Memory B cell (primary cell): ENCODE measurements around the gene KLHL35.

Source experiments
- ATAC-seq: fragments of 150-1000 bp; cut with Tn5 transposase; 2 replicates; pipeline ENCODE4 v1.10.0; 2021; ENCODE audit warnings: low read depth, mild to moderate bottlenecking, moderate library complexity
- DNase-seq, 2 donors: peaks; one replicate each; pipeline ENCODE4 v3.0.0; 2022; ENCODE audit warnings: low spot score in 2 of 2
- H3K27ac Mint-ChIP-seq: one replicate; pipeline ENCODE4 v1.8.0; 2022; ENCODE audit warnings: mild to moderate bottlenecking, moderate library complexity, mixed read lengths
- H3K27me3 Mint-ChIP-seq: one replicate; pipeline ENCODE4 v1.8.0; 2022; ENCODE audit warnings: mixed read lengths
- H3K36me3 Mint-ChIP-seq: one replicate; pipeline ENCODE4 v1.8.0; 2022; ENCODE audit warnings: mild to moderate bottlenecking, mixed read lengths
- H3K4me1 Mint-ChIP-seq: one replicate; pipeline ENCODE4 v1.8.0; 2022; ENCODE audit warnings: mixed read lengths
- H3K4me3 Mint-ChIP-seq: one replicate; pipeline ENCODE4 v1.8.0; 2022; ENCODE audit warnings: mild to moderate bottlenecking, moderate library complexity, mixed read lengths
- H3K9me3 Mint-ChIP-seq: one replicate; pipeline ENCODE4 v1.8.0; 2022; ENCODE audit warnings: mixed read lengths

The KLHL35 gene

GRCh38 chr11:75432911-75433321 is at the start of gene KLHL35:
KLHL35 (minus strand) TSS chr11:75433203; CDS start chr11:75430629, 2,574 bp downstream.
- ATAC-seq, result no peak
- DNase-seq, result no peak
- H3K27me3 Mint-ChIP-seq, result peaks cover 29% of the 10 kb centered on the region
- no peak within 1 kb of the TSS for H3K27ac Mint-ChIP-seq
- peaks cover 14% of the 10 kb centered on the region for H3K36me3 Mint-ChIP-seq
- H3K4me1 Mint-ChIP-seq, result peaks cover 18% of the 10 kb centered on the region
- H3K4me3 Mint-ChIP-seq, result no peak within 1 kb of the TSS
- no peaks in the 10 kb centered on the region for H3K9me3 Mint-ChIP-seq

GRCh38 chr11:75481922-75482606 is 49.1 kb upstream of the KLHL35 start:
- Mint-ChIP-seq H3K36me3 (peaks cover 5% of the 10 kb centered on the region), H3K4me1 (peaks cover 7% of the 10 kb centered on the region), H3K27ac (no peak overlapping the region), H3K27me3 (no peaks in the 10 kb centered on the region), H3K4me3 (no peak overlapping the region), H3K9me3 (no peaks in the 10 kb centered on the region)
- no peak for ATAC-seq
- no peak for DNase-seq

- Mint-ChIP-seq H3K27me3 (no peaks in the 10 kb centered on the region), H3K4me3 (no peak overlapping the region), H3K9me3 (no peaks in the 10 kb centered on the region), H3K4me1 (peaks cover 7% of the 10 kb centered on the region), H3K36me3 (peaks cover 2% of the 10 kb centered on the region), H3K27ac (no peak overlapping the region)
- DNase-seq (no peak), ATAC-seq (no peak)
Measured at GRCh38 chr11:75481223-75481921, 48.4 kb upstream of the KLHL35 start.

- Mint-ChIP-seq H3K9me3 (no peaks in the 10 kb centered on the region), H3K4me1 (peaks cover 7% of the 10 kb centered on the region), H3K27me3 (no peaks in the 10 kb centered on the region), H3K4me3 (no peak overlapping the region), H3K36me3 (peaks cover 4% of the 10 kb centered on the region), H3K27ac (no peak overlapping the region)
- DNase-seq, result no peak
- no peak for ATAC-seq
Measured at GRCh38 chr11:75480185-75481175, 47.5 kb upstream of the KLHL35 start.

GRCh38 chr11:75479597-75480145 is 46.7 kb upstream of the KLHL35 start:
- ATAC-seq, result no peak
- H3K27me3 Mint-ChIP-seq, result no peaks in the 10 kb centered on the region
- no peaks in the 10 kb centered on the region for H3K9me3 Mint-ChIP-seq
- peaks cover 8% of the 10 kb centered on the region for H3K36me3 Mint-ChIP-seq
- no peak overlapping the region for H3K4me3 Mint-ChIP-seq
- no peak for DNase-seq
- peaks cover 12% of the 10 kb centered on the region for H3K4me1 Mint-ChIP-seq
- H3K27ac Mint-ChIP-seq, result no peak overlapping the region

- no peaks in the 10 kb centered on the region for H3K27me3 Mint-ChIP-seq
- H3K27ac Mint-ChIP-seq, result peak overlapping the region; percentile 45
- H3K4me3 Mint-ChIP-seq, result no peak overlapping the region
- no peak for DNase-seq
- H3K9me3 Mint-ChIP-seq, result no peaks in the 10 kb centered on the region
- ATAC-seq, result no peak
- peaks cover 13% of the 10 kb centered on the region for H3K4me1 Mint-ChIP-seq
- H3K36me3 Mint-ChIP-seq, result peaks cover 9% of the 10 kb centered on the region
Measured at GRCh38 chr11:75478783-75479596, 46.0 kb upstream of the KLHL35 start.

GRCh38 chr11:75477614-75477935 is 44.6 kb upstream of the KLHL35 start:
- no peak for DNase-seq
- Mint-ChIP-seq H3K27me3 (no peaks in the 10 kb centered on the region), H3K4me3 (no peak overlapping the region), H3K4me1 (peaks cover 10% of the 10 kb centered on the region), H3K27ac (peak overlapping the region; percentile 45), H3K9me3 (no peaks in the 10 kb centered on the region), H3K36me3 (peaks cover 18% of the 10 kb centered on the region)
- ATAC-seq, result no peak

- H3K27me3 Mint-ChIP-seq, result no peaks in the 10 kb centered on the region
- peaks cover 11% of the 10 kb centered on the region for H3K4me1 Mint-ChIP-seq
- DNase-seq (no peak), ATAC-seq (no peak)
- peaks cover 20% of the 10 kb centered on the region for H3K36me3 Mint-ChIP-seq
- H3K9me3 Mint-ChIP-seq, result no peaks in the 10 kb centered on the region
- no peak overlapping the region for H3K4me3 Mint-ChIP-seq
- no peak overlapping the region for H3K27ac Mint-ChIP-seq
Measured at GRCh38 chr11:75476739-75477613, 44.0 kb upstream of the KLHL35 start.

- DNase-seq, result no peak
- Mint-ChIP-seq H3K4me1 (peaks cover 11% of the 10 kb centered on the region), H3K4me3 (no peak overlapping the region), H3K27ac (no peak overlapping the region), H3K9me3 (no peaks in the 10 kb centered on the region), H3K36me3 (peaks cover 20% of the 10 kb centered on the region), H3K27me3 (no peaks in the 10 kb centered on the region)
- ATAC-seq, result no peak
Measured at GRCh38 chr11:75475767-75476650, 43.0 kb upstream of the KLHL35 start.

GRCh38 chr11:75474878-75475766 is 42.1 kb upstream of the KLHL35 start:
- no peak overlapping the region for H3K27ac Mint-ChIP-seq
- H3K27me3 Mint-ChIP-seq, result no peaks in the 10 kb centered on the region
- H3K36me3 Mint-ChIP-seq, result peaks cover 22% of the 10 kb centered on the region
- DNase-seq (no peak), ATAC-seq (peak; percentile 27)
- H3K9me3 Mint-ChIP-seq, result no peaks in the 10 kb centered on the region
- H3K4me3 Mint-ChIP-seq, result peak overlapping the region; percentile 52
- H3K4me1 Mint-ChIP-seq, result peaks cover 14% of the 10 kb centered on the region

GRCh38 chr11:75474240-75474639 is 41.2 kb upstream of the KLHL35 start:
- H3K27ac Mint-ChIP-seq, result no peak overlapping the region
- no peaks in the 10 kb centered on the region for H3K27me3 Mint-ChIP-seq
- no peak for DNase-seq

More at GRCh38 chr11:75474240-75474639, 41.2 kb upstream of the KLHL35 start:
- Mint-ChIP-seq H3K4me1 (peaks cover 19% of the 10 kb centered on the region), H3K9me3 (no peaks in the 10 kb centered on the region), H3K4me3 (no peak overlapping the region), H3K36me3 (peaks cover 28% of the 10 kb centered on the region)
- ATAC-seq, result no peak
